AG10803 (cell line): ENCODE results near the gene TM9SF2.
"Not testable (repeated sequence)": the region's sequence is repeated elsewhere in the genome, so short reads cannot be mapped to it uniquely, and the experiment has no call there.

Experiments
- DNase-seq: peaks from one replicate; pipeline ENCODE4 v3.0.0; 2010; ENCODE audit warnings: low read depth
- H3K4me3 ChIP-seq: 2 replicates; pipeline ENCODE4 v1.5.1; 2011; ENCODE audit warnings: mild to moderate bottlenecking, low read length, control low read depth
- TF ChIP-seq, protein P1 (sequence below): conservative IDR thresholded peaks from 2 replicates; pipeline ENCODE4 v1.5.1; 2011; ENCODE audit warnings: mild to moderate bottlenecking, low read length, control low read depth, inconsistent platforms

The TM9SF2 gene

DNA sequence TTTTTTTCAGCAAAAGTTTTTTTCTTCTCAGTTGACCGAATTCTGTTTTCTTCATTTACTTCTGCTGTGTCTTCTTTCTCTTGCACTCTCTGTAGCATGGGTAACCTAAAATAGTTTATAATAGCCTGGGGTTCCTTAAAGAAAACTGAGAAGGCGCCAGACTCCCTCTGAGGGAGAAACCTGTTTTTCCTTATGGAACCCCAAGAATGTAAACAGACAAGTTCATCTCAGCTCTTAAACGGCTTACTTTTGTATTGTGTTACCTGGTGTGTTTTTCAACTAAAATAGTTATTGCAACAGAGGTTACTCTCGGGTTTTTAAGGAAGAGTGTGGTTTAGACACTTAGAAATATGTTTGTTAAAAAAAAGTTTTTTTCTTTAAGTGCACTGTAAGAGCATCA is 23.8 kb upstream of the TM9SF2 start:
- TF ChIP-seq, protein P1, sequence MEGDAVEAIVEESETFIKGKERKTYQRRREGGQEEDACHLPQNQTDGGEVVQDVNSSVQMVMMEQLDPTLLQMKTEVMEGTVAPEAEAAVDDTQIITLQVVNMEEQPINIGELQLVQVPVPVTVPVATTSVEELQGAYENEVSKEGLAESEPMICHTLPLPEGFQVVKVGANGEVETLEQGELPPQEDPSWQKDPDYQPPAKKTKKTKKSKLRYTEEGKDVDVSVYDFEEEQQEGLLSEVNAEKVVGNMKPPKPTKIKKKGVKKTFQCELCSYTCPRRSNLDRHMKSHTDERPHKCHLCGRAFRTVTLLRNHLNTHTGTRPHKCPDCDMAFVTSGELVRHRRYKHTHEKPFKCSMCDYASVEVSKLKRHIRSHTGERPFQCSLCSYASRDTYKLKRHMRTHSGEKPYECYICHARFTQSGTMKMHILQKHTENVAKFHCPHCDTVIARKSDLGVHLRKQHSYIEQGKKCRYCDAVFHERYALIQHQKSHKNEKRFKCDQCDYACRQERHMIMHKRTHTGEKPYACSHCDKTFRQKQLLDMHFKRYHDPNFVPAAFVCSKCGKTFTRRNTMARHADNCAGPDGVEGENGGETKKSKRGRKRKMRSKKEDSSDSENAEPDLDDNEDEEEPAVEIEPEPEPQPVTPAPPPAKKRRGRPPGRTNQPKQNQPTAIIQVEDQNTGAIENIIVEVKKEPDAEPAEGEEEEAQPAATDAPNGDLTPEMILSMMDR: no peak
- DNase-seq: no peak
- no peak overlapping the region for H3K4me3 ChIP-seq

DNA sequence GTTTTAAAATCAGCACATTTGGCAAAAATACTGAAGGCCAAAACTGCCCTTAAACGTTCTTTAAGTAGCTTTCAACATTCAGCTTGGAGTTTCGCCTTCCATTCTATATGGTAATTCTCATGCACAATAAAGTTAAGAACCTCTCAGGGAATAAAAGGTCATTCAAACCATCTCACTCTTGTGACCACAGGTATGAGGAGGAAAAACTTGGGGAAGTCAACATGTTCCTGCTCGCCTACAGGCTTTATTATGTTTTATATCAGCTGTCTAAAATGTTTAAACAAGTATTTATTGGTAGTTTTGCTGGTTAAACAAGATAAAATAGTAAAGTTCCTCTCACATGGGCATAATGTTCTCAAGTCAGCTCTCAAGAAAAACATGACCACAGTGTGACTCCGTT is 19.9 kb upstream of the TM9SF2 start:
- DNase-seq: no peak
- H3K4me3 ChIP-seq: no peak overlapping the region
- TF ChIP-seq, protein P1: no peak

DNA sequence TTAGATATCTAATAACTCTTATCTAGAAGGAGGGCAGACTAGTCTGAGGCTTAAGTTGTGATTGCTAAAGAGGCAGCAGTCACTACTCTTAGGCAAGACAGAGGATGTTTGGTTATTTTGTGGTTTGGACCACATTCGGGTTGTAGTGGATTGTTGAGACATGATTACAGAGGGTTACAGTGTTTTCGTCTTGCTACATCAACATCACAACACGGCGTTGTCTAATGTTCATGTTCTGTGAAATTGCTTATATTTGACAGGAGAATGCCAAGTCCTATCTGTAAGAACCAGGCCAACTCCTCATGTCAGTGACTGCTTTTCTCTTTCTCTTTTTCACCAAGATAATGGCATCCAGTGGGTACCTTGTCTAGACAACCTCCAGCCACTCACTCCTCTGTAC is 16.8 kb upstream of the TM9SF2 start:
- TF ChIP-seq, protein P1: no peak
- peak; percentile 90 for DNase-seq
- H3K4me3 ChIP-seq: no peak overlapping the region

DNA sequence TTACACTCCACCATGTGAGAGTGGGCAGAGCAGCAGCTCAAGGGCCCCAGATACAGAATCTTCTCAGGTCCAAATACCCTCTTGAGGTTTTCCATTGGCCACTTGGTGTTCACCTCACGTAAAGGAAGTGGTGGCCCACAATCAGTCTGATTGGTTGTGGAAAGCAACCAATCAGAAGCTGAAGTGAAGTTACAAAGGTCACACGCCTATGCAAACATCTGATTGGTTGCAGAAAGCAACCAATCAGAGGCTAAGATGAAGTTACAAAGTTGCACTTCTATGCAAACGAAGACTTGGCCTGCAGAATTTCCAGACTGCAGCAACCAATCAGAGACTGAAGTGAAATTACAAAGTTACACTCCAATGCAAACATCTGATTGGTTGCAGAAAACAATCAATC is 14.3 kb upstream of the TM9SF2 start:
- DNase-seq: no peak
- TF ChIP-seq, protein P1: no peak

DNA sequence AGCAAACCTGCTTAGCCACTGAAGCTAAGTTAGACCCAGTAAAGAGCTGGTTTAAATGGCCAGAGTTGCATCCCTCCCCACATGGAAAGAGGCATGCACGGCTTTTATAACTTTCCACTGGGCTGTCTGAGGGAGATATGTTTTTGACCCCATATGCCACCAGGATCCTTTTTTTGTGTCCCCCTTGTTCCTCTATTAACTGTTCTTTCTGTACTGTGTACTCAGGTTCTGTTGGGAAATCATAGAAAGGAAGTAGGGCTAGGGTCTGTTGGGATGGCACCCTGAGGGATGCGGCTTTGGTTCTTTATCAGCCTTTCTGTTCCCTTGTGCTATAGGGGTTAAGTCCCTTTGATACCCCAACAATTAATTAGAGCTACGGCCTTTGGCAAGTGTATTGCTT is 12.2 kb upstream of the TM9SF2 start:
- H3K4me3 ChIP-seq: no peak overlapping the region
- TF ChIP-seq, protein P1: no peak
- DNase-seq: no peak

More for the DNA sequence above, 14.3 kb upstream of the TM9SF2 start:
- no peak overlapping the region for H3K4me3 ChIP-seq

DNA sequence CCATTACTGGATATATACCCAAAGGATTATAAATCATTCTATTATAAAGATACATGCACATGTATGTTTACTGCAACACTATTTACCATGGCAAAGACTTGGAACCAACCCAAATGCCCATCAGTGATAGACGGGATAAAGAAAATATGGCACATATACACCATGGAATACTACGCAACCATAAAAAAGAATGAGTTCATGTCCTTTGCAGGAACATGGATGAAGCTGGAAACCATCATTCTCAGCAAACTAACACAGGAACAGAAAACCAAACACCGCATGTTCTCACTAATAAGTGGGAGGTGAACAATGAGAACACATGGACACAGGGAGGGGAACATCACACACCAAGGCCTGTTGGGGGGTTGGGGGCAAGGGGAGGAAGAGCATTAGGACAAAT is 9.5 kb upstream of the TM9SF2 start:
- not testable (repeated sequence) for DNase-seq

DNA sequence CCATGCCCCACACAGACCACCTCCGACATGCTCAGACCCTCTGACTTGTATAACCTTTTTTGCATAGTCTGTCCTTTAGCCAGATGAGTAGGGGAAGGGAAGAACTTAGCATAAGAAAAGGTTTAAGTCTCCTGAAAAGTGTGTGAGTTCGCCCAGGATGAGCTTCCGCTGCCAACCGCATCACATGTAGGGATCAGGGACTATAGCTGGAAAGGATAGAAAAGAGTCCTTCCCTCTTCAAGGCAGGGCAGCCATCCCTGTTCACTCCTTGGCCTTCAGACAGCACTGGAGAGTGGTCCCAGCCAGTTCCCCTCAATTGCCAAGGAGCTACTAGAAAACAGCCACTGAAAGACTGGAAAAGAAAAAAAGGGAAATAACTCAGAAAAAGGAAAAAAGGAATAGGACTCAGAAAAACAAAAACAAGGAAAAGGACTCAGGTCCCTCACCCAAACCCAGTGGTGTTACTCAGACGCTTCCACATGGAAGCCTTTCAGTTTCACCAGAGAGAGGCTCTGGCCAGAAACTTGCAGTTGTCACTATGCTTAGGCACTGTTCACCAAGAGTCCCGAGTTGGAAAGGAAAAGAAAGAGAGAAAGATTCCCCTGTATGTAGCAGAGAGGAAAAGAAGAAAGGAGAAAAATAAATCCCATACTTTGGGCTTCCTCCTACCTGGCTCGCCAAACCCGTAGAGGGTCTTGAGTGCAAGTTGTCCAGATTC is 5.6 kb upstream of the TM9SF2 start:
- peak overlapping the region; percentile 56 for H3K4me3 ChIP-seq
- no peak for DNase-seq
- TF ChIP-seq, protein P1: no peak

More for the DNA sequence above, 9.5 kb upstream of the TM9SF2 start:
- H3K4me3 ChIP-seq: not testable (repeated sequence)
